ENCODE measurements around the gene EGLN1.
A peak's percentile ranks its signal among the peaks of the same experiment; 100 is the strongest.

Gene EGLN1

GRCh38 chr1:231420299-231420958 lies 1.7 kb downstream of the EGLN1 start:
- DNase-seq (ENCODE audit: low read depth), result peak; percentile 45
- TF ChIP-seq, protein P1, sequence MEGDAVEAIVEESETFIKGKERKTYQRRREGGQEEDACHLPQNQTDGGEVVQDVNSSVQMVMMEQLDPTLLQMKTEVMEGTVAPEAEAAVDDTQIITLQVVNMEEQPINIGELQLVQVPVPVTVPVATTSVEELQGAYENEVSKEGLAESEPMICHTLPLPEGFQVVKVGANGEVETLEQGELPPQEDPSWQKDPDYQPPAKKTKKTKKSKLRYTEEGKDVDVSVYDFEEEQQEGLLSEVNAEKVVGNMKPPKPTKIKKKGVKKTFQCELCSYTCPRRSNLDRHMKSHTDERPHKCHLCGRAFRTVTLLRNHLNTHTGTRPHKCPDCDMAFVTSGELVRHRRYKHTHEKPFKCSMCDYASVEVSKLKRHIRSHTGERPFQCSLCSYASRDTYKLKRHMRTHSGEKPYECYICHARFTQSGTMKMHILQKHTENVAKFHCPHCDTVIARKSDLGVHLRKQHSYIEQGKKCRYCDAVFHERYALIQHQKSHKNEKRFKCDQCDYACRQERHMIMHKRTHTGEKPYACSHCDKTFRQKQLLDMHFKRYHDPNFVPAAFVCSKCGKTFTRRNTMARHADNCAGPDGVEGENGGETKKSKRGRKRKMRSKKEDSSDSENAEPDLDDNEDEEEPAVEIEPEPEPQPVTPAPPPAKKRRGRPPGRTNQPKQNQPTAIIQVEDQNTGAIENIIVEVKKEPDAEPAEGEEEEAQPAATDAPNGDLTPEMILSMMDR (IDR thresholded peaks at IDR 0.05; ENCODE audit: low read length, missing control alignments), result no peak
- peak overlapping the region; percentile 67 for H3K4me3 ChIP-seq (replicated peaks; ENCODE audit: low read depth, low read length)

GRCh38 chr1:231419738-231420298 lies 2.3 kb downstream of the EGLN1 start:
- DNase-seq (ENCODE audit: low read depth), result no peak
- TF ChIP-seq, protein P1 (IDR thresholded peaks at IDR 0.05; ENCODE audit: low read length, missing control alignments), result no peak
- peak overlapping the region; percentile 67 for H3K4me3 ChIP-seq (replicated peaks; ENCODE audit: low read depth, low read length)

- DNase-seq (ENCODE audit: low read depth), result no peak
- TF ChIP-seq, protein P1 (IDR thresholded peaks at IDR 0.05; ENCODE audit: low read length, missing control alignments), result no peak
- H3K4me3 ChIP-seq (replicated peaks; ENCODE audit: low read depth, low read length), result peak overlapping the region; percentile 67
These were observed 2.9 kb downstream of the EGLN1 start for GRCh38 chr1:231419147-231419546.

DNA sequence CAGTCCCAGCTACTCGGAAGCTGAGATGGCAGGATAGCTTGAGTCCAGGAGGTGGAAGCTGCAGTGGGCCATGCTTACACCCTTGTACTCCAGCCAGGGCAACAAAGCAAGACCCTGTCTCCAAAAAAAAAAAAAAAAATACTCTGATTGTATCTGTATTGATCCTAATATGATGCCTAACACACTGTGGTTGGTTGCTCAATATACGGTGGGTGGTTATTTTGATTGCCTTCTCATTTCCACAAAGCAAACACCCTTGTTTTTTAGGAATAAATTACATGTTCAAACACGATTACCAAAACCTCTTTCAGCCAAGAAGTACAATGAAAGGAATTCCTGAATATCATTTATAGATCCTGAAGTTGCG lies 3.4 kb downstream of the EGLN1 start:
- no peak for DNase-seq (ENCODE audit: low read depth)
- TF ChIP-seq, protein P1 (IDR thresholded peaks at IDR 0.05; ENCODE audit: low read length, missing control alignments), result no peak
- peak overlapping the region; percentile 67 for H3K4me3 ChIP-seq (replicated peaks; ENCODE audit: low read depth, low read length)

DNA sequence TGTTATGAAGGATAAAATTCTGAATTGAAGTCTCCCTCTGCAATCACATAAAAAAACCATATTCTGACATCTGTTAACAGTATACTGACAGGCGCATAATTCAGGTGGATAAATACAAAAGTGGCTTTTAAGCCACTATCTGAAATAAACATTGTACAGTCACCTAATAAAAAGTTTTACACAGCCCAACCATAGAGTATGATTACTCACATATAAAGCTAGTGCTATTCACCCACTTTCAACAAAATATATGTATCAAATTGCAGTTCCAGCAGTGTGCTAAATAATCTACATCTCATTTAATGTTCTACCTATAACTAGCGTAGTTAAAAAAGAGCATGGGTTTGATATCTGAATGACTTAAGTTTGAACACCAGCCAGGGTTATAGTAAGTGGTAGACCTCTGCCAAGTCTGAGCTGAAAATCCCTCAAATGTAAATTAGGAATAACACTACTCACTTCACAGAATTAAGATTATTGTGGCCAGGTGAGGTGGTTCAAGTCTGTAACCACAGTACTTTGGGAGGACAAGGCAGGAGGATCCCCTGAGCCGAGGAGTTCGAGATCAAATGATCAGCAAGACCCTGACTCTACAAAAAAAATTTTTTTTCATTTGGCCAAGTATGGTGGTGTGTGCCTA lies 3.9 kb downstream of the EGLN1 start:
- TF ChIP-seq, protein P1 (IDR thresholded peaks at IDR 0.05; ENCODE audit: low read length, missing control alignments), result no peak
- peak overlapping the region; percentile 67 for H3K4me3 ChIP-seq (replicated peaks; ENCODE audit: low read depth, low read length)
- DNase-seq (ENCODE audit: low read depth), result no peak

DNA sequence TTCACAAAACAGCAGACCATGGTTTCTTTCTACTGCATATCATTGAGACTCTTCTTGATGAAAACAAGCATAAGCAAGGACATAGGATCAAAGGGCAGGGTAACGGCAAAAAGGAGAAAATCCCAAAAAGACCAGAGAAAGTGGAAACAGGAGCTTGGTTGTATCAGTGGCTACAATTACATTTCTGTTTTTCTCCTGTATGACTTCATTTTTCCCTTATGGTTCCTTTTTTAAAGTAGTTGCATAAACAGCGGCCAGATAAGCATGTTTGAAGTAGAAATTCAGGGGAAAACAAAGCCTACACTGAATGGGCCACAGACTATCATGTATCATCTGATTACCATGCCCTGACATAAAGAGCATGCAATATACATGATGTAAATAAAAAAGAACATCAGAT lies 4.6 kb downstream of the EGLN1 start:
- no peak for DNase-seq (ENCODE audit: low read depth)
- H3K4me3 ChIP-seq (replicated peaks; ENCODE audit: low read depth, low read length), result peak overlapping the region; percentile 67
- TF ChIP-seq, protein P1 (IDR thresholded peaks at IDR 0.05; ENCODE audit: low read length, missing control alignments), result no peak

Measured in fibroblast of pulmonary artery (primary cell).